Activated naive CD8-positive, alpha-beta T cell treated with anti-CD3 and anti-CD28 coated beads, Interleukin-2, amount 50 U/mL, for 16 hours (primary cell): Measurements from ENCODE around the gene UNC13A.
"Not testable (repeated sequence)": the region's sequence is repeated elsewhere in the genome, so short reads cannot be mapped to it uniquely, and the experiment has no call there.

Experiments used
- DNase-seq: peaks from one replicate; pipeline ENCODE4 v3.0.0-alpha.2; 2020; ENCODE audit warnings: low read depth, low spot score

UNC13A gene

DNA sequence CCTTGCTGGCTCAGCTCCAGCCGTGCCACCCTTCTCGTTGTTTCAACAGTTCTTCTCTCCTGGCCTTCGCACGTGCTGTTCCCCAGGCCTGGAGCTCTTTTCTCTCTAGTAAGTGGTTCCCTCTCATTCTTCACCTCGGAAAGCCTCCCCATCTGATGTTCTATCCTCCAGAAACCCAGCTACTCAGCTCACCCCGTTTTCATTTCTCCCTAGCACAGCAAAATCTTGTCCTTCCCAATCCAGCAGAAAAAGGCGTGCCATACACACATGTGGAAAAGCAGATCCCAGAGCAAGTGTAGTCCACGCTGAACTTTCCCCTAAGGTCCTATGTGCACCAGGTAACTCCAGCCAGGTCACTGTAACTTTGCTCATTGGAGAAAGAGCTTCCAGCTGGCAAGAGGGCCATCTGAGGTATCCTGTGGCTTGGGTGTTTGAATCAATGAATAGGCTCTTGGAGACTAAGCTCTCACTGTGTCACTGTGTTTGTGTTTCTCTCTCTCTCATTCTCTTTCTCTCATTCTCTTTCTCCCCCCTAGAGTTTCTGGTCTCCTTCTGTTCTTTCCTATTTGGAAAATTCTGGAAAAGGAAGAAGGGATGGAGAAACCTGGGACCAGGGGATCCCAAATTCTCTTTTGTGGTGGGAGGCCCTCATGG lies 83.7 kb downstream of the UNC13A start:
- DNase-seq: no peak

- DNase-seq: no peak
Measured at GRCh38 chr19:17602872-17603510, 85.2 kb downstream of the UNC13A start.

DNA sequence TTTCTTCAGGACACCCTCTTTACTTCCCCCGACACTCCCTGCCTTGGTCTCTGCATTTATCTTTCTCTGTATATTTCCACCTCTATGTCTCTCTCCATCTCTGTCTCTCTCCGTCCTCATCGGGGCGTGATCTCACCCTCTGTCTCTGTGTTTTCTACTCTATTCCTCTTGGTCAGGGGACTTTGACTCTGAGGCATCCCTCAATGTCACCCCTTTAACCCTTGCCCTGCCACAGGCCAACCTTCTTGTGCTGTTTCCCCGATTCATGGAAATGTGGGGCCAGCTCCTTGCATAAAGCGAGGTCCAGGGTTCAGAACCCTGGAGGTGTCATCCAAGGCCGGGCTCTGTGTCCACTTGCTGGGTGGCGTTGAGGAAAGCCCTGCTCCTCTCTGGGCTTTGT lies 85.9 kb downstream of the UNC13A start:
- DNase-seq: no peak

- no peak for DNase-seq
Measured at GRCh38 chr19:17601683-17602082, 86.5 kb downstream of the UNC13A start.

DNA sequence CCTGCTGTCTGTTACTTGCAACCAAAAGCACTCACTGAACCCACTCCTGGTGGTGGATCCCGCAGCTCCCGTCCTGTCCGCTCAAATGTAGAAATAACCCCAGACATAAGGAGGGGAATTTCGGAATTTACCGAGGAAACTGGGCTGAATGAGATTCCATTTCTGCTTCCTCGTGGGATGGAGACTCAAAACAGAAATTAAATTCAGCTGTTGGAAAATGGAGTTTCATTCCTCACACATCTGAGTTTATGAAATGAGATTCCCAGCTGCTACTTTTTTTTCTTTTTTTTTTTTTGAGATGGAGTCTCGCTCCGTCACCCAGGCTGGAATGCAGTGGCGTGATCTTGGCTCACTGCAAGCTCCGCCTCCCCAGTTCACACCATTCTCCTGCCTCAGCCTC lies 88.4 kb downstream of the UNC13A start:
- no peak for DNase-seq

GRCh38 chr19:17598953-17599352 lies 89.2 kb downstream of the UNC13A start:
- DNase-seq: no peak

- DNase-seq: not testable (repeated sequence)
Measured at GRCh38 chr19:17598063-17598462, 90.1 kb downstream of the UNC13A start.

DNA sequence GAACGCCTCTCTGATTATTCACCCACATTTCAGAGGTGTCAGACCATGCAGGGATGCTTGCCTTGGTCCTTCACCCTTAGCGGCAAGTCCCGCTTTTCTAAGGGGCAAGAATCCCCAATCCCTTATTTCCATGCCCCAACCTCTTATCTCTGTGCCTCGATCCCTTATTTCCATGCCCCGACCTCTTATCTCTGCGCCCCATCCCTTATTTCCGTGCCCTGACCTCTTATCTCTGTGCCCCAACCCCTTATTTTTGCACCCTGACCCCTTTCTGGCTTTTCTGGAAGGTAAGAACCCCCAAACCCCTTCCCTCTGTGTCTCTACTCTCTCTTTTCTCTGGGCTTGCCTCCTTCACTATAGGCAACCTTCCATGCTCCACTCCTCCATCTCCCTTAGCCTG lies 93.9 kb downstream of the UNC13A start:
- DNase-seq: not testable (repeated sequence)

- DNase-seq: no peak
Measured at GRCh38 chr19:17590866-17591265, 97.3 kb downstream of the UNC13A start.

GRCh38 chr19:17585395-17585794 lies 102.8 kb downstream of the UNC13A start:
- not testable (repeated sequence) for DNase-seq

DNA sequence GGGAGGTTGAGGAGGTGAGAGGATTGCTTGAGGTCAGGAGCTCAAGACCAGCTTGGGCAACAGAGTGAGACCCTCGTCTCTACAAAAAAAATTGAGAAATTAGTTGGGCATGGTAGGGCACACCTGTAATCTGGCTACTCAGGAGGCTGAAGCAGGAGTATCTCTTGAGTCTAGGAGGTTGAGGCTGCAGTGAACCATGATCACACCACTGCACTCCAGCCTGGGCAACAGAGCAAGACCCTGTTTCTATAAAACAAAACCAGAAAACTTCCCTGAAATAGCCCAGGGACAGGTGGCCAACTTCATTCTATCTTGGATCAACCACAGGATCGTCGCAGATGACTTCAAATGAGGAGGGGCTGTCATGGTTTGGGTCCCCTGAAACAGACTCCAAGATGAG lies 104.0 kb downstream of the UNC13A start:
- DNase-seq: no peak

GRCh38 chr19:17582613-17583012 lies 105.5 kb downstream of the UNC13A start:
- no peak for DNase-seq

- DNase-seq: no peak
Measured at GRCh38 chr19:17581211-17581874, 106.8 kb downstream of the UNC13A start.

DNA sequence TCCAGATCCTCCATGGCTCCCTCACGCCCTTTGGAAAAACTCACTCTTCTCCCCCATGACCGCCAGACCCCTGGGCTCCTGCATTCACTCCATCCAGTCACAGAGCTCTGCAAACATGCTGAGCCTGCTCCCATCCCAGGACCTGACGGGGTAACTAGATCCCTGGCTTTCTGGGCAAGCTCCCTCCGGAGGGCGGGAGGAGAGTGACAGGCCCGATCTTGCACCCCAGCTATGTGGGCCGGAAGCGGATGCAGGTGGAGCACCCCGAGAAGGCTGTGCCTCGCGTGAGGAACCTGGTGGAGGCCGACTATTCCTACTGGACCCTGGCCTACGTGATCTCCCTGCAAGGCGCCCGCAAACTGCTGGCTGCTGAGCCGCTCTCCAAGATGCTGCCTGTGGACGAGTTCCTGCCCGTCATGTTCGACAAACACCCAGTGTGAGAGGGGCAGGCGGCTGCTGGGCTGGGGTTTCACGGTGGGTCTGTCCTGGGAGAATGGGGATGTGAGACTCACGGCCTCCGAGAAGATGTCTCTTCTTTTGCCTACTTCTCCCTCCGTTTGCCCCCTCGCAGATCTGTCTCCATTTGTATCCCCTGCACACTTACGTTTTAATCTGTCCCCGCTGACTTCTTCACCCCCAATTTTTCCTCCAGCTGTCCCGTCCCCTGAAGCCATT lies 107.5 kb downstream of the UNC13A start:
- no peak for DNase-seq

DNA sequence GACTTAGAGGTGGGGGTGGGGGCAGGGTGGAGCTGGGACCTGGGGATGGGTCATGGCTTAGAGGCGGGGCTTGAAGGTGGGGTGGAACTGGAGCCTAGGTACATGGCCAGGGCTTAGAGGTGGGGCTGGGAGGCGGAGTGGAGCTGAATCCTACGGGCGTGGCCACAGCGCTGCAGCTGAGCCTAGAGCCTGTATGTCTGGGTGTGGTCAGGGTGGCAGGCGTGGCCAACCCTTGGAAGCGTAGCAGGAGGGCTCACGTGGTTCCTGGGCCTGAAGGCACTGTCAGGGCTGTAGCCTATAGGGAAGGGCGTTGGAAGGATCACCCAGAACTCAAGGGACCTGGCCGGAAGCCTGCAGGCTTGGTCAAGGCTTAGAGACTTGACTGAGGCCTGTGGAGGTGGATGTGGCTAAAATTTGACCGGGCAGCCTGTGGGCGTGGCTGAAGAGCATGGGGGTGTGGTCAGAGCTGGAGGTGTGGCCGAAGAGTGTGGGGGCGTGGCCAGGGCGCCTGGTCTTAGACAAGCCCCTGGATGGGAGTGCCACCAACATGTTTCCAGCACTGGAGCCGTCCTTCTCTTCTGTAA lies 108.4 kb downstream of the UNC13A start:
- no peak for DNase-seq

GRCh38 chr19:17577457-17578097 lies 110.6 kb downstream of the UNC13A start:
- no peak for DNase-seq

DNA sequence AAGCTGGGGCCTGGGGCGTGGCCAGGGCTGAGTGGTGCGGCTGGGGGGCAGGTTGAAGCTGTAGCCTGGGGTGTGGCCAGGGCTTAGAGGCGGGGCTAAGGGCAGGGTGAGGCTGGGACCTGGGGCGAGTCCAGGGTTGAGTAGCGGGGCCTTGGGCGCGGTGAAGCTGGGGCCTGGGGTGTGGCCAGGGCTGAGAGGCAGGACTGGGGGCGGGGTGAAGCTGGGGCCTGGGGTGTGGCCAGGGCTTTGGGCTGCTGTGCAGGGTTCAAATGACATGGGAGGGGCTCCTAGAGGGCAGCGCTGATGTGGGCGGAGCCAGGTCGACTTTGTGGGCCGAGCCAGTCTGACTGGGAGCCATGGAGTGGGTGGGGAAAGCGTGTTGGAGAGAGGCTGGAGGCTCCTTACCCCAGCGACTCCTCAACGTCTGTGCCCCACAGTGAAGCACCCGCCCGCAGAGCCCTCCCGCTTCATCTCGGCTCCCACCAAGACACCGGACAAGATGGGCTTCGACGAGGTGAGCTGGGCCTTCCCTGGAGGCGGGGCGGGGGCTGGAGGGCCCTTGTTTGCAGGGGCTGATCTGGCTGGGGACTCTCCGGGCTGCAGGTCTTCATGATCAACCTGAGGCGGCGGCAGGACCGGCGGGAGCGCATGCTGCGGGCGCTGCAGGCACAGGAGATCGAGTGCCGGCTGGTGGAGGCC lies 111.2 kb downstream of the UNC13A start:
- DNase-seq: no peak

GRCh38 chr19:17575871-17576757 lies 112.0 kb downstream of the UNC13A start:
- no peak for DNase-seq

DNA sequence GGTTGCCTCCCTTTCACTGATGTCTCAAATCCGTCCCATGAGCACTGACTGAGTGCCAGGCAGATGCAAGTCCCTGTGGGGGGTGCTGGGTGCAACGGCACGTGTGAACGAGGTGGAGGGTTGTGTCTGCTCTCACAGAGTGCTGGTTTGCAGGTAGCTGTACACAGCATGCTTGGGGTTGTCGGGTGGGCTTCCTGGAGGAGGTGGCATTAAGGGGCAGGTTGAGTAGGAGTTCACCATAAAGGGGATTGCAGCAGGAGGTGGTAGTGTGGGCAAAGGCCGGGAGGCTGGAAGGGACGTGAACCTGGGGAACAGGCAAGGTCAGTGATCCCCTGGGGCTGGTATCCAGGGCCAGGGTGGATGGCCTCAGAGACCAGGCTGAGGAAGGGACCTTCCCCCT lies 115.5 kb downstream of the UNC13A start:
- DNase-seq: no peak

GRCh38 chr19:17570791-17571190 lies 117.4 kb downstream of the UNC13A start:
- no peak for DNase-seq
